ENCODE data around the gene ZNF839. TPM values are rescaled to one million over a fixed set of nuclear protein-coding genes. Genes with fewer than 3 reads are reported as not detected.

The ZNF839 gene
- total RNA-seq, 1 donor from 2014 or later, result 8.0 TPM

GRCh38 chr14:102371361-102371760 lies 51.8 kb downstream of the ZNF839 start:
- ATAC-seq, result no peak
- DNase-seq (ENCODE audit: low spot score), result no peak

GRCh38 chr14:102373110-102373509 lies 53.6 kb downstream of the ZNF839 start:
- DNase-seq (ENCODE audit: low spot score) (no peak), ATAC-seq (no peak)

GRCh38 chr14:102374264-102374663 lies 54.7 kb downstream of the ZNF839 start:
- DNase-seq (ENCODE audit: low spot score) (no peak), ATAC-seq (no peak)

- no peak for ATAC-seq
- DNase-seq (ENCODE audit: low spot score), result no peak
These were observed 55.6 kb downstream of the ZNF839 start for GRCh38 chr14:102375119-102375518.

- DNase-seq (ENCODE audit: low spot score) (no peak), ATAC-seq (no peak)
These were observed 58.1 kb downstream of the ZNF839 start for GRCh38 chr14:102377696-102378095.

- DNase-seq (ENCODE audit: low spot score) (no peak), ATAC-seq (no peak)
These were observed 59.3 kb downstream of the ZNF839 start for GRCh38 chr14:102378830-102379229.

- DNase-seq (ENCODE audit: low spot score) (no peak), ATAC-seq (no peak)
These were observed 67.5 kb downstream of the ZNF839 start for GRCh38 chr14:102387086-102387485.

GRCh38 chr14:102389246-102389645 lies 69.7 kb downstream of the ZNF839 start:
- no peak for ATAC-seq
- no peak for DNase-seq (ENCODE audit: low spot score)

- no peak for DNase-seq (ENCODE audit: low spot score)
These were observed 70.7 kb downstream of the ZNF839 start for GRCh38 chr14:102390064-102390855.

More at GRCh38 chr14:102390064-102390855, 70.7 kb downstream of the ZNF839 start:
- no peak for ATAC-seq

Other genes with a start within 250 kb of the ZNF839 start
- 113 TPM for gene HSP90AA1, start 232.7 kb upstream of the ZNF839 start, total RNA-seq
- gene WDR20, start 179.8 kb upstream of the ZNF839 start, total RNA-seq, result 14.0 TPM
- gene MOK, start 14.6 kb upstream of the ZNF839 start, total RNA-seq, result 3.2 TPM
- gene CINP, start 43.1 kb downstream of the ZNF839 start, total RNA-seq, result 20.8 TPM
- gene TECPR2, start 43.2 kb downstream of the ZNF839 start, total RNA-seq, result 15.1 TPM
- 14.5 TPM for gene ANKRD9, start 190.0 kb downstream of the ZNF839 start, total RNA-seq